ENCODE data around the gene ASZ1.

Gene ASZ1

DNA sequence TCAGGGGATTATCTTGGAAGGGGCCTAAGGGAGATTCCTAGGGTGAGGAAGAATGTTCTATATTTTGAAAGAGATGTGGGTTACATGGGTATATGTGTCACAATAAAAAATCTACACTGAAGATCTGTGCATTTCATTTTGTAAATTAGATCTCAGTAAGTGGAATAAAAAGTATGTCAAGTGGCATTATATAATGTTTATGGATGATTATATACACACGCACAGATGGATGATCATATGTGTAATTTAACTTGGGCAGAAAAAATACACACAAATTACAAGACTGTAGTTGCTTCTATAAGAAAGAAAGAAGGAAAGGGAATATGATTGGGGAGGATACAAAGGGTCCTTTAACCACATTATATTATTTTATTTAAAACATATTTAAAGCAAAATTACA is 18.5 kb downstream of the ASZ1 start:
- Histone ChIP-seq H4K20me1 (ENCODE audit: insufficient read depth, low read length) (no peaks in the 10 kb centered on the region), H3K27me3 (ENCODE audit: insufficient read depth, low read length, poor library complexity) (no peaks in the 10 kb centered on the region), H3K4me2 (ENCODE audit: insufficient read depth, low read length) (no peak overlapping the region), H3K4me3 (ENCODE audit: low read depth in 1 of 2, low read length in 2 of 2) (no peak overlapping the region), H2AFZ (ENCODE audit: low read depth, low read length) (no peak overlapping the region), H3K79me2 (ENCODE audit: insufficient read depth, low read length) (no peaks in the 10 kb centered on the region), H3K4me1 (ENCODE audit: insufficient read depth, low read length) (no peaks in the 10 kb centered on the region), H3K9ac (ENCODE audit: low read depth, low read length) (no peak overlapping the region), H3K9me3 (ENCODE audit: insufficient read depth, low read length, severe bottlenecking) (no peaks in the 10 kb centered on the region), H3K27ac (ENCODE audit: low read length) (no peak overlapping the region), H3K36me3 (ENCODE audit: insufficient read depth, low read length) (no peaks in the 10 kb centered on the region)
- TF ChIP-seq, protein P1, sequence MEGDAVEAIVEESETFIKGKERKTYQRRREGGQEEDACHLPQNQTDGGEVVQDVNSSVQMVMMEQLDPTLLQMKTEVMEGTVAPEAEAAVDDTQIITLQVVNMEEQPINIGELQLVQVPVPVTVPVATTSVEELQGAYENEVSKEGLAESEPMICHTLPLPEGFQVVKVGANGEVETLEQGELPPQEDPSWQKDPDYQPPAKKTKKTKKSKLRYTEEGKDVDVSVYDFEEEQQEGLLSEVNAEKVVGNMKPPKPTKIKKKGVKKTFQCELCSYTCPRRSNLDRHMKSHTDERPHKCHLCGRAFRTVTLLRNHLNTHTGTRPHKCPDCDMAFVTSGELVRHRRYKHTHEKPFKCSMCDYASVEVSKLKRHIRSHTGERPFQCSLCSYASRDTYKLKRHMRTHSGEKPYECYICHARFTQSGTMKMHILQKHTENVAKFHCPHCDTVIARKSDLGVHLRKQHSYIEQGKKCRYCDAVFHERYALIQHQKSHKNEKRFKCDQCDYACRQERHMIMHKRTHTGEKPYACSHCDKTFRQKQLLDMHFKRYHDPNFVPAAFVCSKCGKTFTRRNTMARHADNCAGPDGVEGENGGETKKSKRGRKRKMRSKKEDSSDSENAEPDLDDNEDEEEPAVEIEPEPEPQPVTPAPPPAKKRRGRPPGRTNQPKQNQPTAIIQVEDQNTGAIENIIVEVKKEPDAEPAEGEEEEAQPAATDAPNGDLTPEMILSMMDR (IDR thresholded peaks at IDR 0.05; ENCODE audit: borderline replicate concordance, extremely low read depth, low read length, poor library complexity, severe bottlenecking): no peak
- TF ChIP-seq EZH2 (IDR thresholded peaks at IDR 0.05; ENCODE audit: borderline replicate concordance, low read depth, low read length, severe bottlenecking): no peak
- no peak for ATAC-seq (ENCODE audit: insufficient read depth, low read depth)
- DNase-seq: no peak

DNA sequence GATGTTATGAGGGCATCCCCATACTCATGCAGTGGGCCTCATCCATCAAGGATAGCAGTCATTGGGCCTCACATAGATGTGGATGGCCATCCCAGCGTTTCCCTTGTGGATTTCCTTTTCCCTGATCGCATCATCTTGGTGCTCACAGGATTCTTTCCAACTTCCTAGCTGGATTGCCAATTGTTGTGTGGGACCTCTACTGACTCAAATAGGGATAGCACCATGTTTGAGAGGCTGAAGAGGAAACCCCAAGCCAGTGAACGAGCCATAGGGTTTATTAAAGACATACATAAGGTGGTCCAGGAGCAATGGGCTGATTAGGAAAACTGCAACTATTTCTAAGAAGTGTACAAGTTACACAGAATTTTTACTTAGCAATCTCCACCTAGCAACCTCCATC is 21.8 kb downstream of the ASZ1 start:
- H3K4me2 ChIP-seq (ENCODE audit: insufficient read depth, low read length): no peak overlapping the region
- no peaks in the 10 kb centered on the region for H3K4me1 ChIP-seq (ENCODE audit: insufficient read depth, low read length)
- H2AFZ ChIP-seq (ENCODE audit: low read depth, low read length): peak overlapping the region; percentile 44; the same call in 1 of the 2 replicates
- no peaks in the 10 kb centered on the region for H3K36me3 ChIP-seq (ENCODE audit: insufficient read depth, low read length)
- no peaks in the 10 kb centered on the region for H3K79me2 ChIP-seq (ENCODE audit: insufficient read depth, low read length)
- DNase-seq (no peak), ATAC-seq (ENCODE audit: insufficient read depth, low read depth) (no peak)
- H3K27ac ChIP-seq (ENCODE audit: low read length): no peak overlapping the region
- H4K20me1 ChIP-seq (ENCODE audit: insufficient read depth, low read length): no peaks in the 10 kb centered on the region
- H3K27me3 ChIP-seq (ENCODE audit: insufficient read depth, low read length, poor library complexity): no peaks in the 10 kb centered on the region
- H3K9ac ChIP-seq (ENCODE audit: low read depth, low read length): no peak overlapping the region
- H3K4me3 ChIP-seq (ENCODE audit: low read depth in 1 of 2, low read length in 2 of 2): no peak overlapping the region
- no peak for TF ChIP-seq EZH2 (IDR thresholded peaks at IDR 0.05; ENCODE audit: borderline replicate concordance, low read depth, low read length, severe bottlenecking)
- TF ChIP-seq, protein P1 (IDR thresholded peaks at IDR 0.05; ENCODE audit: borderline replicate concordance, extremely low read depth, low read length, poor library complexity, severe bottlenecking): no peak
- H3K9me3 ChIP-seq (ENCODE audit: insufficient read depth, low read length, severe bottlenecking): no peaks in the 10 kb centered on the region

DNA sequence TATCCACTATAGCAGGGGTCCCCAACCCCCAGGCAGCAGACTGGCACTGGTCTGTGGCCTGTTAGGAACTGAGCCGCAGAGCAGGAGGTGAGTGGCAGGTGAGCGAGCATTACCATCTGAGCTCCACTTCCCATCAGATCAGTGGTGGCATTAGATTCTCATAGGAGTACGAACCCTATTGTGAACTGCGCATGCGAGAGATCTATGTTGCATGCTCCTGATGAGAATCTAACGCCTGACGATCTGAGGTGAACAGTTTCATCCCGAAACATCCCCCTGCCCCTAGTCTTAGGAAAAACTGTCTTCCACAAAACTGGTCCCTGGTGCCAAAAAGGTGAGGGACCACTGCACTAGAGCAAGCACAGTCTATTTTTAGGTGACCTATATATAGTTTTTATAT is 23.6 kb downstream of the ASZ1 start:
- DNase-seq (no peak), ATAC-seq (ENCODE audit: insufficient read depth, low read depth) (no peak)
- H4K20me1 ChIP-seq (ENCODE audit: insufficient read depth, low read length): no peaks in the 10 kb centered on the region
- H2AFZ ChIP-seq (ENCODE audit: low read depth, low read length): no peak overlapping the region
- no peak overlapping the region for H3K9ac ChIP-seq (ENCODE audit: low read depth, low read length)
- H3K79me2 ChIP-seq (ENCODE audit: insufficient read depth, low read length): no peaks in the 10 kb centered on the region
- H3K27me3 ChIP-seq (ENCODE audit: insufficient read depth, low read length, poor library complexity): no peaks in the 10 kb centered on the region
- no peaks in the 10 kb centered on the region for H3K36me3 ChIP-seq (ENCODE audit: insufficient read depth, low read length)
- TF ChIP-seq, protein P1 (IDR thresholded peaks at IDR 0.05; ENCODE audit: borderline replicate concordance, extremely low read depth, low read length, poor library complexity, severe bottlenecking): no peak
- no peak for TF ChIP-seq EZH2 (IDR thresholded peaks at IDR 0.05; ENCODE audit: borderline replicate concordance, low read depth, low read length, severe bottlenecking)
- H3K4me2 ChIP-seq (ENCODE audit: insufficient read depth, low read length): no peak overlapping the region
- H3K4me3 ChIP-seq (ENCODE audit: low read depth in 1 of 2, low read length in 2 of 2): no peak overlapping the region
- no peak overlapping the region for H3K27ac ChIP-seq (ENCODE audit: low read length)
- peaks cover 5% of the 10 kb centered on the region; the same call in 1 of the 2 replicates for H3K4me1 ChIP-seq (ENCODE audit: insufficient read depth, low read length)
- H3K9me3 ChIP-seq (ENCODE audit: insufficient read depth, low read length, severe bottlenecking): no peaks in the 10 kb centered on the region

DNA sequence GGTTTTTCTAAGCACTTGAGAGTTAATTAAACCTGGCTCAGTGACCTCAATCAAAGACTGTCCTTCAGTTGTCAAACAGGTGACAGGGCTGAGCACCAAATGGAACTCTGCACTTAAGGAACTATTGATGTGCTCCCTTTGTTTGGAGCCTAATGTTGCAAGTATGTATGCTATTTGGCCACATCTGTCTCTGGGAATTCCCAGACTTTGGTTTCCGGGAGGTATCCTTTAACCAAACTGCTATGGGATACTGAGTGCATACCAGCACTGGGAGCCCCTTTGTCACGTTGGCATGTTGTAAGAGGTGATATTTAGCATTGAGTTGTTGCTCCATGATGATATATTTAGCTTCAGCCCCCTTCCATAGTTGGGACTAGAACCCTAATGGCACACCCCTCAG is 25.2 kb downstream of the ASZ1 start:
- Histone ChIP-seq H3K9ac (ENCODE audit: low read depth, low read length) (no peak overlapping the region), H3K36me3 (ENCODE audit: insufficient read depth, low read length) (no peaks in the 10 kb centered on the region), H3K9me3 (ENCODE audit: insufficient read depth, low read length, severe bottlenecking) (no peaks in the 10 kb centered on the region), H3K27ac (ENCODE audit: low read length) (no peak overlapping the region), H3K4me3 (ENCODE audit: low read depth in 1 of 2, low read length in 2 of 2) (no peak overlapping the region), H4K20me1 (ENCODE audit: insufficient read depth, low read length) (no peaks in the 10 kb centered on the region), H3K79me2 (ENCODE audit: insufficient read depth, low read length) (no peaks in the 10 kb centered on the region), H3K4me1 (ENCODE audit: insufficient read depth, low read length) (peaks cover 5% of the 10 kb centered on the region; the same call in 1 of the 2 replicates), H2AFZ (ENCODE audit: low read depth, low read length) (0 out of 2 replicates have a peak overlapping the region, but pooled peaks have one; percentile 8), H3K27me3 (ENCODE audit: insufficient read depth, low read length, poor library complexity) (no peaks in the 10 kb centered on the region), H3K4me2 (ENCODE audit: insufficient read depth, low read length) (no peak overlapping the region)
- no peak for DNase-seq
- TF ChIP-seq, protein P1 (IDR thresholded peaks at IDR 0.05; ENCODE audit: borderline replicate concordance, extremely low read depth, low read length, poor library complexity, severe bottlenecking): no peak
- TF ChIP-seq EZH2 (IDR thresholded peaks at IDR 0.05; ENCODE audit: borderline replicate concordance, low read depth, low read length, severe bottlenecking): no peak
- ATAC-seq (ENCODE audit: insufficient read depth, low read depth): no peak

Data from DND-41 (cell line).